ENCODE results near the gene POLR3E. TPM values are rescaled to one million over a fixed set of nuclear protein-coding genes. Genes with fewer than 3 reads are reported as not detected.
"Not testable (repeated sequence)": the region's sequence is repeated elsewhere in the genome, so short reads cannot be mapped to it uniquely, and the experiment has no call there.

POLR3E gene
- total RNA-seq, 4 donors from 2014 or later, result 21.5 to 57.2 (median 37.7) TPM

DNA sequence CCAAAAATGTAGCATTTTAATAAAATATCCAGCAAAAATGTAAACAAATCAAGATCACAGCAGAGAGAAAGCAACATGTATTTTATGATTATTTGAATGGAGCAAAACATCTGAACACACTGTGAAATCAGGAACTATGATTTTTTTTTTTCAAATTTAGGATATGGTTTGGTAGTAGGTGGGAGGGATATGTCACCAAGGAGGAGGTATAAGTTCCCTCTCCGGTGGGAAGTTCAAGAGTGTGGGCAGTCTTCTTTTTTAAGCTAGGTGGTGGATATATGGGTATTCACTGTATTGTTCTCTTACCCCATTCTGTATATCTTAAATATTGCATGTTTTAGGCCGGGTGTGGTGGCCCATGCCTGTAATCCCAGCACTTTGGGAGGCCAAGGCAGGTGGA lies 67.0 kb downstream of the POLR3E start:
- intact Hi-C loops (cut with DNase I), result no loop called here
- H3K27ac ChIP-seq, result no peak overlapping the region
- no peak overlapping the region for H3K4me3 ChIP-seq
- H3K36me3 ChIP-seq, result peaks cover 0 to 27% (median 3%) of the 10 kb centered on the region in 3 donors
- H3K9me3 ChIP-seq, result no peaks in the 10 kb centered on the region
- TF ChIP-seq, protein P1, sequence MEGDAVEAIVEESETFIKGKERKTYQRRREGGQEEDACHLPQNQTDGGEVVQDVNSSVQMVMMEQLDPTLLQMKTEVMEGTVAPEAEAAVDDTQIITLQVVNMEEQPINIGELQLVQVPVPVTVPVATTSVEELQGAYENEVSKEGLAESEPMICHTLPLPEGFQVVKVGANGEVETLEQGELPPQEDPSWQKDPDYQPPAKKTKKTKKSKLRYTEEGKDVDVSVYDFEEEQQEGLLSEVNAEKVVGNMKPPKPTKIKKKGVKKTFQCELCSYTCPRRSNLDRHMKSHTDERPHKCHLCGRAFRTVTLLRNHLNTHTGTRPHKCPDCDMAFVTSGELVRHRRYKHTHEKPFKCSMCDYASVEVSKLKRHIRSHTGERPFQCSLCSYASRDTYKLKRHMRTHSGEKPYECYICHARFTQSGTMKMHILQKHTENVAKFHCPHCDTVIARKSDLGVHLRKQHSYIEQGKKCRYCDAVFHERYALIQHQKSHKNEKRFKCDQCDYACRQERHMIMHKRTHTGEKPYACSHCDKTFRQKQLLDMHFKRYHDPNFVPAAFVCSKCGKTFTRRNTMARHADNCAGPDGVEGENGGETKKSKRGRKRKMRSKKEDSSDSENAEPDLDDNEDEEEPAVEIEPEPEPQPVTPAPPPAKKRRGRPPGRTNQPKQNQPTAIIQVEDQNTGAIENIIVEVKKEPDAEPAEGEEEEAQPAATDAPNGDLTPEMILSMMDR (IDR thresholded peaks at IDR 0.05), result no peak
- no peak for TF ChIP-seq POLR2A (IDR thresholded peaks at IDR 0.05)
- 96 to 97% methylated on average over 2 of the region's 2 CpGs for WGBS, 2 donors
- H3K4me1 ChIP-seq, result peaks cover 0 to 38% (median 13%) of the 10 kb centered on the region in 3 donors
- DNase-seq, result no peak
- no peaks in the 10 kb centered on the region for H3K27me3 ChIP-seq

DNA sequence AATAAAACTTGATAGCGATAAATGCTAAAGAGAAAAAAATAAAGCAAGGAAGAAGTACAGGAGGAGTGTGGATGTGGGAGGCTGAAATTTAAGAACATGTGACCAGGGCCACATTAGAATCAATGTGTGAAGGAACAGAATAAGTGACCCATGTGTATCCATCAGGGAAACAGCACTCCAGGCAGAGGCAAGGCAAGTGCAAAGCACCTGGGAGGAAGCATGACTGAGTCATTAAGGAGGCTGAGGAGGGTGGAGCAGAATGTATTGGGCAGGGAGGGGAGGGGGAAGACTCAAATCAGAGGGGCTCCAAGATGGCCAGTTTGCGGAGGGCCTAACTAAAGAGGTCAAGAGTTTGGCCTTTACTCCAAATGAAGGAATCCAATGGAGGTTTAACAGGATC lies 69.2 kb downstream of the POLR3E start:
- Histone ChIP-seq H3K9me3 (no peaks in the 10 kb centered on the region), H3K4me3 (no peak overlapping the region), H3K27ac (peak overlapping the region in 1 of 4 donors; percentile 48), H3K36me3 (peaks cover 0 to 27% (median 3%) of the 10 kb centered on the region in 3 donors), H3K27me3 (no peaks in the 10 kb centered on the region), H3K4me1 (peaks cover 0 to 59% (median 25%) of the 10 kb centered on the region in 3 donors)
- 96 to 98% methylated on average over 2 of the region's 2 CpGs for WGBS, 2 donors
- intact Hi-C loops (cut with DNase I), result no loop called here
- TF ChIP-seq, protein P1 (IDR thresholded peaks at IDR 0.05), result no peak
- TF ChIP-seq POLR2A (IDR thresholded peaks at IDR 0.05), result no peak
- no peak for DNase-seq

DNA sequence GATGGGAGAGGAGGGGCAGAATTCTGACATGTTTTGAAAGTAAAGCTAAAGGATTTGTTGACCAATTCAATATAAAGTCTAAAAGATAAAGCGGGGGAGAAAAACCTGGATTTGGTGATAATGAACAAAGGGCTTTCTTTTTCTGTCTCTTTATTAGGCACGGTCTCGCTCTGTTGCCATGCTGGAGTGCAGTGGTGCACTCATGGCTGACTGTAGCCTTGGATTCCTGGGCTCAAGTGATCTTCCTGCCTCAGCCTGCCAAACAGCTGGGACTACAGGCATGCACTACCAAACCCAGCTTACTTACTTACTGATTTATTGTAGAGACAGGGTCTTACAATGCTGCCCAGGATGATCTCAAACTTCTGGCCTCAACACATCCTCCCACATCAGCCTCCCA lies 69.7 kb downstream of the POLR3E start:
- intact Hi-C loops (cut with DNase I), result no loop called here
- Histone ChIP-seq H3K27me3 (no peaks in the 10 kb centered on the region), H3K9me3 (no peaks in the 10 kb centered on the region), H3K27ac (peak overlapping the region in 2 of 4 donors; percentile 48 to 90), H3K4me1 (peaks cover 0 to 64% (median 30%) of the 10 kb centered on the region in 3 donors), H3K36me3 (peaks cover 0 to 27% (median 3%) of the 10 kb centered on the region in 3 donors), H3K4me3 (no peak overlapping the region)
- no peak for DNase-seq
- TF ChIP-seq POLR2A (IDR thresholded peaks at IDR 0.05), result no peak
- TF ChIP-seq, protein P1 (IDR thresholded peaks at IDR 0.05), result no peak
- 84 to 93% methylated on average over 3 of the region's 3 CpGs for WGBS, 2 donors

DNA sequence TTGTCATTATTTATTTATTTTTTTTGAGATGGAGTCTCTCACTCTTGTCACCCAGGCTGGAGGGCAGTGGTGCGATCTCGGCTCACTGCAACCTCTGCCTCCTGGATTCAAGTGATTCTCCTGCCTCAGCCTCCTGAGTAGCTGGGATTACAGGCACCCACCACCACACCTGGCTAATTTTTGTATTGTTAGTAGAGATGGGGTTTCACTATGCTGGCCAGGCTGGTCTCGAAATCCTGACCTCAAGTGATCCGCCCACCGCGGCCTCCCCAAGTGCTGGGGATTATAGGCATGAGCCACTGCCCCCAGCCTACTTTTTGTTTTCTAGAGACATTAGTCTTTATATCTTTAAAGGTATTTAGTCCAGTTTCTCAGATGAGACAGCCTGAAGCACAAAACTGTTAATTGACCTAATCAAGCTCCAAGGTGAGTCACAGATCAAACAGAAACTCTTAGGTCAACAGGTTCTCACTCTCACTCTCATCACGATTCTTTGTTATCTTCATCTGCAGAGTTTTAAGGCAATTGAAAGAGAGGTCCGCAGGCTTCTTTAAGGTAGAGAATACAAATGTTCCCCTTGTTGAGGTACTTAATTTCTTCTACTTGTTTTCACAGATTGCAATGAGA lies 71.1 kb downstream of the POLR3E start:
- intact Hi-C loops (cut with DNase I); H3K9me3 ChIP-seq; H3K27me3 ChIP-seq; DNase-seq; H3K4me3 ChIP-seq: not testable (repeated sequence)
- peaks cover 0 to 78% (median 37%) of the 10 kb centered on the region in 3 donors for H3K4me1 ChIP-seq
- peaks cover 0 to 16% (median 3%) of the 10 kb centered on the region in 3 donors for H3K36me3 ChIP-seq
- WGBS, 2 donors, result 49 to 74% methylated on average over 8 of the region's 8 CpGs
- H3K27ac ChIP-seq, result peak overlapping the region; percentile 15 to 93 (median 84)

DNA sequence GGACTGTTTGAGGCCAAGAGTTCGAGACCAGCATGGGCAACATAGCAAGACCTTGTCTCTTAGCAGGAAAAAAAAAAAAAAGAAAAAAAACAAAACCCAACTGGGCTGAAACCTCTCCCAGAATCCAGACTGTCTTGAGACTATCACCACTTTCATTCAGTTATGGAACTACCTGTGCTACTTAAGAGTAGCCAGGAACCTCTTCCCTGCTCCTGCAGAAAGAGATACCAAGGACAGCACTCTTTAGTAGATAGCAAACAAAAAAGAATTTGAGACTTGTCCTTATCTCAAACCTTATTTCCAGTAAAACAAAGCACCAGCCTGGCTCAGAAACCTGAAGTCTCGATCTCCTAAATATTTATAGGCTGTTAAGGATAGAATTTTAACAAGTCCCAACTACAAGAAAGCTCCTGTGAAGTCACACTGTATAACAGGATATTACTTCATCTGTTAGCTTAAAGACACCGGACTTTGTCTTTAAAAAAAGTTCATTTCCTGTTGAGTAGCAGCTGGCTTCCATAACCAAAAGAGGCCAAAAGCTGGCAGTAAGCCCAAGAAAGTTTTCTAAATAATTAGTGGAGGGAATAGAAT lies 72.1 kb downstream of the POLR3E start:
- H3K4me1 ChIP-seq, result peaks cover 0 to 87% (median 37%) of the 10 kb centered on the region in 3 donors
- H3K27ac ChIP-seq, result peak overlapping the region; percentile 15 to 93 (median 84)
- no peaks in the 10 kb centered on the region for H3K27me3 ChIP-seq
- no peak for DNase-seq
- H3K36me3 ChIP-seq, result peaks cover 0 to 6% (median 0%) of the 10 kb centered on the region in 3 donors
- intact Hi-C loops (cut with DNase I), result no loop called here
- H3K4me3 ChIP-seq, result no peak overlapping the region
- H3K9me3 ChIP-seq, result no peaks in the 10 kb centered on the region
- WGBS, 2 donors, result 25 to 51% methylated on average over 2 to 3 of the region's 3 CpGs
- TF ChIP-seq, protein P1 (IDR thresholded peaks at IDR 0.05), result no peak
- no peak for TF ChIP-seq POLR2A (IDR thresholded peaks at IDR 0.05)

Measured in esophagus squamous epithelium (tissue), 5 donors.